GM19452 (cell line): ENCODE measurements around the gene ANKRD6.

ENCODE experiments used
- ATAC-seq: cut with Tn5 transposase; IDR thresholded peaks from one replicate; pipeline ENCODE4 v1.9.1; 2021; ENCODE audit not compliant: unreplicated experiment

The ANKRD6 gene

DNA sequence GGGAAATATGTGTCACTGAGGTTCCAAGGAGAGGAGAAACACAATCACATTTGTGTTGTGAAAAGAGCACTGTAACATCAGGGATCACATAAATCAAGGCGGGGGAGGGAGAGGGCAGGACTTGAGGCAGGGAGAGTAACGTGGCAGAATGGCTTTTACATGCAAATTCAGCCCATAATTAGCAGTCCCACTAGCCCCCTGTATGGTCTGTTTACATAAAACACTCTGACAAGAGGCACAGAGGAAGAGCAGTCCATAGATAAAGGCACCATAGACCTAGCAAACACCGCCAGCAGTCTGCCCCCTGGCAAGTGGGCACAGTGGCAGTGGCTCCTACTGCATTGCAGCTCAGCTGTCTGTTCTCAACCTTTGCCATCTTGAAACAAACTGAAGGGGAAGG, 122.9 kb downstream of the ANKRD6 start:
- ATAC-seq: no peak

DNA sequence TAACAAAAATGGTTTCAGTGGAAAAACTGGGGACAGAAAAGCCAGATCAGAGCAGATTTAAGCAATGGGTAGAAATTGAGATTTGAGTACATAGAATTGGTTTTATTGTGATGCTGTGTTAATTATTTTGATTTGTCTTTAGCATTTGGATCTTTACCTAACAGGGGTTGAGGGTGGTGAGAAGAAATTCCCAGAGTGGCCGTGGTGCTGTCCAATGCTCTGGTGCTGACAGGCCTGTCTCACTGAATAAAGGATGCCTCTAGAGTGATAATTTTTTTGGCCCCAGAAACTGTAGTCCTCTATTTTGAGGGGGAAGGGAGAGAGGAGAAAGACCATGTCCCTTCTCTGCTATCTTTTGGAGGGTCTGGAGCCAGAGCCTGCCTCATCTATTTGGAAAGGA, 126.5 kb downstream of the ANKRD6 start:
- ATAC-seq: no peak

DNA sequence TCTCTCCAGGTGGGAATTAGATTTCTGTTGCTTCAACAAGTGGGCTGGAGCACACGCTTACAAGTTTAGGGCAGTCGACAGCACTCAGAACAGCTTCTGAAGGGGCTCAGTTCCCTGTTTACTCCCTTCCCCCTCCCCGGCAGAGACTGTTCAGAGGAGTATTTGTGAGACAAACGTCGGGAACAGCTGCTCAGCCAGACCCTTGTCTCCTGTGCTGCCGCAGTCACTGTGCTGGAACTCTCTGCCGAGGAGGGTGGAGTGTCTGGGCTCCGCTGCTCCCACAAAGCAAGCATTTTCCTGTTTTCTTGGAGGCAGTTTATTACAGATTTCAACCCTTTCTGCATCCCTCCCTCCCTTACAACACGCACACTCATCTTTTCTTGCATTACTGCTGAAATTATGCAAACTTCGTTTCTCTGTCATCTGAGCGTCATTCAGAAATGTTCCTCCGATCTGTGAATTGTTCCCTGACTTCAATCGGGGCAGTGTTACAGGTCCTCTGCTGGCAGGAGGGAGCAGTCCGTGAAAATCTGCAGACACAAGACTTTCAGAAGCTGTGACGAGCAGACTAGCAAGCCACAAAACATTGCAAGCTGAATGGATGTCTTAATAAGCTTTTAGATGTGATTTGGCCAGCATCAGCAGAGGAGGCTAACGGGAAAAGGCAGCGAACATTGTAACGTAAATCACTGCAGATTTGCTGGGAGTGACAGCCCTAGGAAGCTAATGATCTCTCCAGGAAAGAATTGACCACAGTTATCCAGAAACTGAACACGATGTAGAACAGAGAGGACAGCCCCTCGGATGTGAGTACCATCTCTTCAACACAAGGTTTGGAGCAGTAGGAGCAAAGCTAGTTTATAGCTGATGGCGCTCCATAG, 129.4 kb downstream of the ANKRD6 start:
- no peak for ATAC-seq

DNA sequence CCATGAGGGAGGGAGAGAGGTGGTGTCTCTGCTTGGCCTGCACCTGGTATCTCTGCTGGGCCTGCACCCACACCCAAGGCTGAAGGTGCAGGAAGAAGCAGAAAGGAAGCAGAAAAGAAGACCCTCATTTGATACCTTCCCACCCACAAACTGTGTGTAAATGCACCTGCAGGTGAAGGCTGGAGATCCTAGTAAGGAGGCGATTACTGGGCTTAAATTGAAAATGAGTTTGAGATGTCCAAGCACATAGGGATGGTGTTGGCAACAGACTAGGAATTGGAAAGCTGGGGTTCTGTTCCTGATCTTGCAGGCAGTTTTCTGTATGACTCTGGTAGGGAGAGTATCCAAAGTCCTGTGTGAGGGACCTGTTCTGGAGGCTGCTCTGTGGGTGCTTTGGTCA, 130.9 kb downstream of the ANKRD6 start:
- no peak for ATAC-seq

DNA sequence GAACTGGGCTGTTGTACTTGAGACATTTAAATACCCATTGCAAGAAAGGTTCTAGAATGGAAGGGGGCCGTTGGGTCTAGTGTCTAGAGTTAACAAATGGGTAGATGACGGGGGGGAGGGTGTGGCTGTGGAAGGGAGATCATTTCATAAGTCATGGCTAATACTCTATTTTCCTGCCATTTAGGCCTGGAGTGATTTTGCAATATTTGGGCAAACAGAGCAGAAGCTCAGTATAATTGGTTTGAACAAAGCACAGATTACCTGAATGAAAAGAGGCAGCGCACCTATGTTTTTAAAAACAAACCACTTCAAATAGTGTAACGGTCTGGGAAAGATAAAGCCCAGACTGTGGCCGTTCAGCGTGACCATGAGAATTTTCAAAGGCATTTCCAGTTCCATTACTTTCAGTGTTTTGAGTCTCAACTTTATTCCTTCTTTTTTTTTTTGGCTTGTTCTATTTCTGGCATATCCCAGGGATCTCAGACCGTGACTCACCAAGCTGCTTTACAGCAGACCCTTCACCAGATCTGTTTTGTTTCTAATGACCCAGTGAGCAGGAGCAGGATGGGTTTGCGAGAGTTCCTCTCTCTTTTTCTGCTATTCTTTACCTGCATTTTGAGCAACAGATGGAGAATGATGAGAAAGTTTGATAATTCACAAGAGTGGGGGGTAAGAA, 131.9 kb downstream of the ANKRD6 start:
- no peak for ATAC-seq

DNA sequence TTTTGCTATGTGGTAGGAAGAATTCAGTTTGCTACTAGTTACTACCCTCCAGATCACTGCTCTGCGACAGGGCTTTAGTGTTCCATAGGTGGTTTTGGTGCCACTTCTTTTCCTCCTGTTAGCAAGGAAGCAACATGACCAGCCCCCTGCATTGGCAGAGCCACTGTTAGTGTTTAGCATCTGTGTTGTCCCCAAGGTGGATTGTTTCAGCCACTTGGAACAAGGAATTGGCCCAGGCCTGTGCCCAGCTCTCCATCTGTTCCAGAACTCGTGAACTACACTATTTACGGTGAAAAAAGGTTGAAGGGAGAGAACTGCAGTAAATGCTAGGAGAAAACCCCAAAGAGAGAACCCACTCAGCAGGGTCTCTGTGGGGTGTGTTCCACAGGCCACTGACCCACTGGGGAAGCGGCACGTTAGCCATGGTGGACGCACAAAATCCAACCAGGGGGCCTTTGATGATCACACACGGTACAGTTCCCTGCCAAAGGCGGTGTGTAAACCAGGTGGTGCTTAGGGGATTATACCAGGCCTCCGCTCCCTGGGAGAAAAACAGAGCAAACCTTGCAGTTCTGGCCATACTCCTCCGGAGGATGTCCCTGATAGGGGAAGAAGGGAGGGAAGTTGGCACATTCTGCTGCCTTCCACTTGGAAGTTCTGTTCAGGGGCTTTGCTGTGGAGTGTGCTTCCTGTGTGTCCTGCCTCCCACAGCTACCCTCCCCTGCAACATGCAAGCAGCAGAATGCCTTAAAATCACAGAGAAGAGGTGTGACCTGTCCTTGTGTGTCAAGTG, 133.3 kb downstream of the ANKRD6 start:
- ATAC-seq: no peak

DNA sequence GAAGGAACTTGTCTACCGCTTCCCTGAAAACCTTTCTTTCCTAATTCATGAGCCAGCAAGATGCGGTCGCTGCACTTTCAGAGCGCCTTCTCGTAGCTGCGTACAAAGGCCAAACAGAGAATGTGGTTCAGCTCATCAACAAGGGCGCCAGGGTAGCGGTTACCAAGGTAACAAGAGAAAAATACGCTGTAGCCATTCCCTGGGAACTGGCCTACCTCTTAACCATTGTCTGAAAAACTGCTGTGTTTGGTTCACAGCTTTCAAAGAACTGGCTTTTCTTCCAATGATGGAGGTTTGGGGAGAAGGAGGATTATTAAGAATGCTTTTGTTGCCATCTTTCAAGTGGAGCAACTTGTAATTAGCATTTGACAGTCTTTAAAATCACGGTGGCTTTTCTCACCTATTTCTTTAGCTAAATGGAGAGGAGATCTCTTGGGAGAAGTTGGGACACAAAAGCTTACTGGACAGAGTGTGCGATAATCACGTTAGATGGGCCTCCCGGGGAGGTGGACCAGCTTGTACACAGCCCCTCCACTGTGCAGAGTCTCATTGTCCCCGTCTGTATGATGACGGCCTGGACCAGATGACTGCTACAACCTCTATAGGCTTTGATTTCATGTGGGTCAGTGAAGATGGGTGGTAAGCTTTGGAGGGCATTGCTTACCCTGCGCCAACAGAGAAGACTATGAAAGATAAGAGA, 134.1 kb downstream of the ANKRD6 start:
- no peak for ATAC-seq

DNA sequence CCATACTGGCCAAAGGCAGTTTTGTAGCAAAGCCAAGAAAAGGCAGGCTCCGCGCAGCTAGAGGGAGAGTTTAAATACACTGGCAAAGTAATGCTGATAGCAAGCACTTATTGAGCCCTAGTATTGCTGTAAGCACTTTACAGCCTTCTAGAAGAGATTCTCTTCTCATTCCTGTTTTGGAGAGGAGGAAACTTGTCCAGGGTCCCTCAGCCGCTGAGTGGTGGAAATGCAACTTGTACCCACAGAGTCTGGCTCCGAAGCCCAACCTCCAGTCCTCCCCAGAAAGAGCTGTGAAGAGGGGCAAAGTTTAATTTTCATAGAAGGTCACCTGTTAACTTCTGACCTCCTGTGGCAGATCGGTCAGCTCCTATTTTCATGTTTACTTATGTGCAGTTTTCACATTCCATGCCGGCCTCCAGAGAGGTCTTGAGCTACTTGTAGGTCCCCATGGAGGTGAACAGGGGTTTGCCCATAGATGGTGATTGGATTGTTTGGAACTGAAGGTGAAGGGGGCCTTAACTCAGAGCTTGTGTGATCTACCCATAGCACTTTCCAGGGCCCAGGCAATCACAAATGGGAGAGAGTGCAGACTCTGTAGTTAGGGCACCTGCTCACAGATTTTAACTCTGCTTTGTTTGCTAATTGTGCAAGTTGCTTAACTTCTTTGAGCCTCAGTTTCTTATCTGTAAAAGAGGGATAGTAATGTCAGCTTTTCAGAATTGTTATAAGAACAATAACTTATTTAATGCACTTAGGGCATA, 134.9 kb downstream of the ANKRD6 start:
- ATAC-seq: no peak

DNA sequence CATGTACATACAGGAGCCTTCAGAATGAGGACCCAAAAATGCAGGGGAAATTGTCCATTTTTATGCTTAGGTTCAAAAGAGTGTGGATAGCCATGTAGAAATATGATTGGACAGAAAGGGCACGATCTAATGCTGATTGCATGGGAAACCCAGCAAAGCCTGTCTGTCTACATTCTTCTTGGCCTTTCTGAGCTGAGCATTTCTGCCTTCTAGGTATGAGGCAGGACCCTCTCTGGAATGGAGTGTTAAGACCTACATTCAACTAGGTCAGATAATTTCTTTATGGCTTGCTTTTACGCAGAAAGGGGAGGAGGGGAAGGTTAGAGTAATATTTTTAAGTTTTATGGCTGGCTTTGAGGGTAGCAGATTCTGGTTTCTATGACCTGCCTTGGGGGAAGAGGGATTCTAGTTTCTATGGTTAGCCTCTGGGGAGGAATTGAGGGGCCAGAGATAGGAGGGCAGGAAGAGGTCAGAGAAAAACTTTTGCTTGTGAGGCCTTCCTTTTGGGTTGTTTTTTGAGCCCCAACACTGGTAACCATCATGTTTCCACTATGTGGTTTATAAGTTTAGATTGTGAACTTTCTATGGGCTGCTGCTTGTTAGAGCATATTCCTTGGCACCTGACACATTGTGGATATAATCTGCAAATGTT, 142.1 kb downstream of the ANKRD6 start:
- ATAC-seq: no peak

DNA sequence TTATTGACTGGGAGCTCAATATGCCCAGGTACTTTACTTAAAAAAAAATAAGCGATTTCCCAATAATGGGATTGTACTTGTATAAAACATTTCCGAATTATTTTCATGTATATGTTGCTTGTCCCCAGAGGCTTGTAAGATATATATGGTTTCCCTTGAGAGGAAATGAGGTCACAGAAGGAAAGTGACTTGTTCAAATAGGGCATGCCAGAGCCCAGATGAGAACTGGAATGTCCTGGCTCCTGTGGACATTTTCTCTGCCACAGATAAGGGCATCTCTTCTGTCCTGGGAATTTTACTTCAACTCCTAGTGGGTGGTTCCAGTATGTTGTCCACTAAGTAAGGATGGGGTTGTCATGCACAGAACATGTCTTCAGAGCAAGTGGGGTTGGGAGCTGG, 142.6 kb downstream of the ANKRD6 start:
- ATAC-seq: no peak

DNA sequence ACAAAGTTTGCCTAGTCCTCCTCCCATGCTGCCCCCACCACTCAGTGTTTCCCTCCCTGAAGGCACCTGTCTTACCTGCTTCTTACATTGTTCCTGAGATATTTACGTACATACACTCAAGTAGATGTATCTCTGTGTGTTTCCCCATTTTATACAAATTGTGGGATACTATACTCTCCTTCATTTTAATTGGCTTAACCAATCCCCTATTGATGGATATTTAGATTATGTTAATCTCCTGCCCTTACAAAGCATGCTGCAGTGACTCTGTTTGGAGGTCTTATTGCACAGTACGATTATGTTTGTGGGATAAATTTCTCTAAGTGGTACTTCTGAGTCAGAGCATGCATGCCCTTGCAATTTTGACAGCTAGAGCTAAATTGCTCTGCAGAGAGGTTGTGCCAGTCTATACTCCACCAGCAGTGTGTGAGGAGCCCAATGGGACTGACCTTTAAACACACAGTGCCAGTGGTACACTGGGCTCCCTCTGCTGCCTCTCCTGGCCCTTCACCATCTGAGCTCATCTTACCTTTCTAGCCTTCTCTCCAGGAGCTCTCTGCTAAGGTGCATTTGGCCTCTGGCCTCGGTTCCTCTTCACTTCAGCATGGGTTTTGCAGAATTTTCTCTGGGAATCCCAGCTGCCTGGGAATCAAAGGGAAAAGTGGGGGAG, 148.2 kb downstream of the ANKRD6 start:
- ATAC-seq: no peak

DNA sequence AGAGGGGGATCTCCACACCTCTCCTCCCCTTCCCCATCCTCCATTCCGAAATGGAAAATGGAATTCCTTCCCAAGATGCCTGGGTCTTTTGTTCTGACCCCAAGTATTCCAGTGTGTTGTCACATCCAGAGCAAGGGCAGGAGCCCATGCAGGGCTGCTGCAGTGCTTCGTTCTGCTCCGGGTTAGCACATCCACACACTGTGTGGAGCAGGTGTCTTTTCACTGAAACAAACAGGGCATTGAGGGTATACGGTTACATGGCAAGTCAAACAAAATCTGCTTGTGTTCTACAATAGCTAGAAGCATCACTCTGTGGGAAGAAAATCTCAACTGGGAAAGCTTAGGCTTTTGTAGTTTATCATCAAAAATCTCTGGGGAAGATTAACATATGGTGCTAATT, 148.7 kb downstream of the ANKRD6 start:
- ATAC-seq: no peak

DNA sequence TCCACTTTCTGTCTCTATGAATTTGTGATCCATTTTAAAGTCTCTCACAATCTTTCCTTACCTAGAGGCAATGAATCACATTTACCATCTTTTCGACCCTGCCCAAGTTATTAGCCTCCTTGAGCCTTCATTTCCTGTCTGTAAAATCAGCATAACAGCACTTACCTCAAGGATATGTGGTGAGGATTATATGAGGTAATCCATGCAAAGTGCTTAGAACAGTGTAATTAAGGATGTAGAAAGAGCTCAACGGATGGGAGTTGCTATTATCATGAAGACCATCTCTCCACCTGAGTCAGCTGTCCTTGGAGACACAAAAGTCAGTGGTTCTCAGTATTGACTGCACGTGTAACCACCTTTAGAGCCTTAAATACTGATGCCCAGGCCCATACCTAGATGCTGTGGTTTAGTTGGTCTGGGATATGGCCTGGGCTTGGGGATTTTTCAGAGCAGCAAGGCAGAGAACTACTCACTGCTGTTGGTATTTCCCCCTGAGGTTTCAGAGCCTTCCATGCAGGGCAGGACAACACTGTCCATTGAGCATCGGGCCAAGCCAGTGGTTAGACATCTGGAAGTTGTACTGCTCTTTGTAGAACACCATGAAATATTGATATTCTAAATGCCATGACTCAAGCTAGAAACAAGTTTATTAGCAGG, 149.8 kb downstream of the ANKRD6 start:
- ATAC-seq: no peak

DNA sequence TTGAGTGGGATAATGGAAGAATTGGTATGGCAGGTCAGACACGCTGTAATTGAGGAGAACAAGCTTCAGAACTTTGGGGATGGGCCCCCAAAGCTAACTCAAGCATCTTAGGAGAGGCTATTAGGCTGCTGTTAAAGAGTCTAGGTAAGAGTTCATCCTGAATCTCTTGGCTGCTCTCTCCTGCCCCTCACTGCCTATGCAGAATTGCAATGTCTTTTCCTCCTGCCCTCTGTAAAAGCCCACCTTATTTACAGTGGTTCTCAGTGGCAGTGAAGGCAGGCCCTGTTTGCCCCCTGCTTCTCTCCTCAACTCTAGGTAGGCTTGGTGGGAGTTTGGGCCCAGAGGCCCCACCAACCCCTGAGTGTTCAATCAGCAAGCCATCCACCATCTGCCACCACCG, 150.6 kb downstream of the ANKRD6 start:
- no peak for ATAC-seq

DNA sequence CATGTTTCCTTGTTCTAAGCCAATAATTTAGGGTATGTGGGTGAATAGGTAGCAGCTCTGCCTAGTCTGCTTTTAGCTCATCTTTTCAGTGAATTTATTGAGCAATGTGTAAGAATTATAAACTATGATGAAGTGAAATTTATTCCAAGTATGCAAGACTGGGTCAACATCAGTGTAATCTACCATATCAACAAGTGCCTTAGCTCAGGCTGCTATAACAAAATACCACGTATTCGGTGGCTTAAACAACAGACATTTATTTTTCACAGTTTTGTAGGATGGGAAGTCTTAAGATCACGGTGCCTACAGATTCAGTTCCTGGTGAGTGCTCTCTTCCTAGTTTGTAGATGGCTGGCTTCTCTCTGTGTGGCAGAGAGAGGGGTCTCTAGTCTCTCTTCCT, 151.6 kb downstream of the ANKRD6 start:
- no peak for ATAC-seq

DNA sequence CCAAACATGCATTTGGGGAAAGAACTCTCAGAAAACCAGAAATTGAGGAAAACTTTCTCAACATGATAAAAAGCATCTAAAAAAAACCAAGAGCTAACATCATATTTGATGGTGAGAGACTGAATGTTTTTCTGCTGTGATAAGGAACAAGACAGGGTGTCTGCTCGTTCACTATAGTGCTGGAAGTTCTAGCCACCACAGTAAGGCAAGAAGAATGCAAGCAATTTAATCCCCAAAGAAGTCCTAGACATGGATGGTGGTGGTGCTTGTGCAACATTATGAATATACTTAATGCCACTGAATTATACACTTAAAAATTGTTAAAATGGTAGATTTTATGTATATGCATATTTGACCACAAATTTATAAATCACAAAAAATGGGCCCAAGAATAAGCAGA, 152.2 kb downstream of the ANKRD6 start:
- ATAC-seq: no peak

DNA sequence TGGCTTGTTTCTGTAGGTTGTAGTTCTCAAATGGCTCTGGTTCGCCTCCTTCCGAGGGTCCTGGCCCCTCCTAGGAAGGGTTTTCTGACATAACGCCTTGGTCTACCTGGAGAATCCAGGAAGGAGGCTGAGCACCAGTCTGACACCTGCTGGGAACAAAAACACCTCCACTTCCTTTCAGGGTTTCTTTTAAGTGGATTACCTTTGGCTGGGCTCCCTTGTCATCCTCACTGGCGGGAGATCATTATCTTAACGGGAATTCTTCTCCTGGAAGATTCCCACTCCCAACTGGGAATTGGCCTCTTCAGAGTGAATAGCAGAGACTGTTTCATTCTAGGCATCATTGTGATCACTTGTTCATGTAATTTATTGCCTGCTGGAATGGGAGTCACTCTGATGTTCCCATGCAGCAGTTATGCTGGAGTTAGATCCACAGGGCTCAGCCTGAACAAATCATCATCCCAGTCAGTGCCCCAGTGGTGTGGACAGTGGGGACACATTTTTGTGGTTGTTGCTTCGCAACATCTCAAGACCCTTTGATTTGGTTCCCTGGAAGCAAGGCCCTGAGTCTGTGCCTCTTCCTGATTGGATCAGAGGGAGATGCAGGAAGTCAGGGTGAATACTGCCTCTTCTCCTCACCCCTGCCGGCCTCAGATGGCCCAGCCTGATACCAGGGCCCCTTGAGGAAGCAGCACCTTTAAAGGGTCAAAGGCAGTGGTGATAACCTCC, 156.5 kb downstream of the ANKRD6 start:
- ATAC-seq: no peak

DNA sequence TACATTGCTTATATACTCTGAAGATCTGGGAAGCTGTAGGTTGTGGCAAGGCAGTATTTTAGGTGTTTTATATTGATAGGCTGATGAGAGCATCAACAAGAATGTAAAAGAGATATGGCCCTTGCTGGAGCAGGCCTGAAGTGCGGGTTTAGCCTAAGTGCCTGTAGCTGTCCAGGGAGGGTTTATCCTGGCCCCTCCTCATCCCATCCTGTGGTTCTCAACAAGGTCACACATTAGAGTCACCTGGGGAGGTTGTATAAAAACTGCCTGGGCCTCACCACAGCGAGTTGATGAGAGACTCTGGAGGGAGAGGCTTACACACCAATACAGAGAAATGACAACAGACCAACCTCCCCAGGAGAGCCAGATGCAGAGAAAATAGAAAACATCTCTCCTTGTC, 157.2 kb downstream of the ANKRD6 start:
- ATAC-seq: no peak
